Stimulated activated CD4-positive, alpha-beta T cell treated with anti-CD3 and anti-CD28 coated beads, Interleukin-4, amount 100 ng/mL, for 4 hours (primary cell): ENCODE data around the gene DCAF6.
A peak's percentile ranks its signal among the peaks of the same experiment; 100 is the strongest.
"Not testable (repeated sequence)": the region's sequence is repeated elsewhere in the genome, so short reads cannot be mapped to it uniquely, and the experiment has no call there.

Experiments used
- DNase-seq, 2 experiments: peaks; one replicate each; pipeline ENCODE4 v3.0.0-alpha.2; 2020

The DCAF6 gene

GRCh38 chr1:168032029-168032428 lies 95.5 kb downstream of the DCAF6 start:
- no peak for DNase-seq

- no peak for DNase-seq
Measured at GRCh38 chr1:168035345-168035744, 98.9 kb downstream of the DCAF6 start.

- DNase-seq: no peak
Measured at GRCh38 chr1:168042362-168042761, 105.9 kb downstream of the DCAF6 start.

GRCh38 chr1:168045311-168045710 lies 108.8 kb downstream of the DCAF6 start:
- DNase-seq: no peak

GRCh38 chr1:168050307-168050706 lies 113.8 kb downstream of the DCAF6 start:
- DNase-seq: no peak

GRCh38 chr1:168050880-168051279 lies 114.4 kb downstream of the DCAF6 start:
- DNase-seq: no peak

GRCh38 chr1:168053681-168054080 lies 117.2 kb downstream of the DCAF6 start:
- DNase-seq: no peak

- no peak for DNase-seq
Measured at GRCh38 chr1:168054117-168054516, 117.6 kb downstream of the DCAF6 start.

GRCh38 chr1:168056152-168056551 lies 119.7 kb downstream of the DCAF6 start:
- not testable (repeated sequence) for DNase-seq

GRCh38 chr1:168057355-168057754 lies 120.9 kb downstream of the DCAF6 start:
- DNase-seq: no peak

- DNase-seq: no peak
Measured at GRCh38 chr1:168057921-168058320, 121.4 kb downstream of the DCAF6 start.

GRCh38 chr1:168064216-168064615 lies 127.7 kb downstream of the DCAF6 start:
- no peak for DNase-seq

GRCh38 chr1:168065506-168065905 lies 129.0 kb downstream of the DCAF6 start:
- no peak for DNase-seq

- DNase-seq: no peak
Measured at GRCh38 chr1:168069384-168069783, 132.9 kb downstream of the DCAF6 start.

GRCh38 chr1:168079761-168080160 lies 143.3 kb downstream of the DCAF6 start:
- no peak for DNase-seq

GRCh38 chr1:168081373-168082007 lies 145.0 kb downstream of the DCAF6 start:
- no peak for DNase-seq

- peak; percentile 49 to 58 for DNase-seq
Measured at GRCh38 chr1:168082008-168082876, 145.8 kb downstream of the DCAF6 start.

- DNase-seq: no peak
Measured at GRCh38 chr1:168083456-168084325, 147.2 kb downstream of the DCAF6 start.

GRCh38 chr1:168084396-168085231 lies 148.1 kb downstream of the DCAF6 start:
- DNase-seq: peak; percentile 35 to 66

GRCh38 chr1:168085401-168085872 lies 149.0 kb downstream of the DCAF6 start:
- no peak for DNase-seq

GRCh38 chr1:168086438-168086837 lies 150.0 kb downstream of the DCAF6 start:
- no peak for DNase-seq

GRCh38 chr1:168087696-168088095 lies 151.2 kb downstream of the DCAF6 start:
- DNase-seq: no peak
